DMS114 treated with DMSO at 0.1 percent for 48 hours (cell line): Measurements from ENCODE around the gene RIPOR3.
"Not testable (repeated sequence)": the region's sequence is repeated elsewhere in the genome, so short reads cannot be mapped to it uniquely, and the experiment has no call there.

Experiments used
- DNase-seq: peaks from one replicate; lab custom pipeline; 2025; ENCODE audit not compliant: unreplicated experiment; lab: John Stamatoyannopoulos, UW

The RIPOR3 gene

DNA sequence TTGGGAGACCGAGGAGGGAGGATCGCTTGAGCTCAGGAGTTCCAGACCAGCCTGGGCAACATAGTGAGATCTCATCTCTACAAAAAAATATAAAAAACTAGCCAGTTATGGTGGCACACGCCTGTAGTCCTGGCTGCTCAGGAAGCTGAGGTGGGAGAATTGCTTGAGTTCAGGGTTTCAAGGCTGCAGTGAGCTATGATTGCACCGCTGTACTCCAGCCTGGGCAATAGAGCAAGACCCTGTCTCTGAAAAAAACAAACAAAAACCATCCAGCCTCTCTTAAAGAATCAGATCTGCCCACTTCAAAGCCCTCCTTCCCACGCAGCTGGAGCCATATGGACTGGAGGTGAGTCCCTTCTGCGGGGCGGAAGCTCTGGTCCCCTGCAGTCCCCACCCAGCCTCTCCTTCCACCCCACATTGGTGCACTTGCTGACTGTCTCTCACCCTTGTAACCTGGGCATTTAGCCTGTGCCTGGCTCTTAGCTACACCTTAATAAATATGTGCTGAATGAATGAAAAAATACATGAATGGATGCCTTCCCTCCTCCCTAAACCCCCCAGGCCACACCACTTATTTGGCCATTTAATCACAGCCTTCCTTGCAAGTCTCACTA is 32.9 kb upstream of the RIPOR3 start:
- DNase-seq: no peak

DNA sequence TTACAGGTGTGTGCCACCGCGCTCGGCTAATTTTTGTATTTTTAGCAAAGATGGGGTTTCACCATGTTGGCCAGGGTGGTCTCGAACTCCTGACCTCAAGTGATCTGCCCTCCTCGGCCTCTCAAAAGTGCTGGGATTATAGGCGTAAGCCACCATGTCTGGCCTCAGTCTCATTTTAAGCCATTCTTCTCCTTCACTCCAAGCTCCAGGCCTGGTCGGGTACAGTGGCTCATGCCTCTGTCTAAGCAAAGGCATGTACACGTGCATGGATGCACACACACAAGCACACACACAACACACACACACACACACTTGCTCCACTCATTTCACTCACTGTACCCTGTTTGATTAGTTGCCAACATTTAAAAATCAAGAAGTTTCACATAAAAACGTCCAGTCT is 32.3 kb upstream of the RIPOR3 start:
- DNase-seq: no peak

DNA sequence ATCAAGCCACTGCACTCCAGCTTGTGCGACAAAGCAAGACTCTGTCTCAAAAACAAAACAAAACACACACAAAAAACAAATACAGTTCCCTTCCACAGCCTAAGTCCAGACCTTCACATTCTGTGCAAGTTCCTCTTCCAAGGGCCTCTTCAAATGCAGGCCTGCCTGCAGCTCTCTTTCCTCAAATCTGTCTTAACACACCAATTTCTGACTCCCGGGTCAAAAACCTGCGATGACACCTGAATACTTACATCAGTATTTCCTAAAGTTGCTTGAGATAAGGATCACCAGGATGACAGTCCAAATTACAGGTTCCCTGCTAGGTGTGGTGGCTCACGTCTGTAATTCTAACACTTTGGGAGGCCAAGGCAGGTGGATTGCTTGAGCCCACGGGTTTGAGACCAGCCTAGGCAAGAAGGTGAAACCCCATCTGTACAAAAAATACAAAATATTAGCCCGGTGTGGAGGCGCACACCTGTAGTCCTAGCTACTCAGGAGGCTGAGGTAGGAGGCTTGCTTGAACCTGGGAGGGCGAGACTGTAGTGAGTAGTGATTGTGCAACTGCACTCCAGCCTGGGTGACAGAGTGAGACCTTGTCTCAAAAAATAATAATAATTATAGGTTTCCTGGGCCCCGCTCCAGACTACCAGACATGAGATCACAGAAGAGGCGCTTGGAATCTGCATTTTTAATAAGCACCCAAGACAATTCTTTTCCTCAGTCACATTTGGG is 31.2 kb upstream of the RIPOR3 start:
- DNase-seq: no peak

DNA sequence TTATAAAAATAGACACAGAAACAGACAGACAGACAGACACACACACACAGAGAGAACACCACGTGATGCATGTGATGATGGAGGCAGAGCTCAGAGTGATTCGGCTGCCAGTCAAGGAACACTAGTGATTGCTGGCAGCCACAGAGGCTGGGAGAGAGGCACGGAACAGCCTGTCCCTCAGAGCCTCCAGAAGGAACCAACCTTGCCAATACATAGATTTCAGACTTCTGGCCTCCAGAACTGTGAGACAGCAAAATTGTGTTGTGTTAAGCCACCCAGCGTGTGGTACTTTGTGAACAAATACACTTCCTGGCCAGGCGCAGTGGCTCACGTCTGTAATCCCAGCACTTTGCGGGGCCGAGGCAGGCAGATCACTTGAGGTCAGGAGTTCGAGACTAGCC is 30.5 kb upstream of the RIPOR3 start:
- DNase-seq: no peak

DNA sequence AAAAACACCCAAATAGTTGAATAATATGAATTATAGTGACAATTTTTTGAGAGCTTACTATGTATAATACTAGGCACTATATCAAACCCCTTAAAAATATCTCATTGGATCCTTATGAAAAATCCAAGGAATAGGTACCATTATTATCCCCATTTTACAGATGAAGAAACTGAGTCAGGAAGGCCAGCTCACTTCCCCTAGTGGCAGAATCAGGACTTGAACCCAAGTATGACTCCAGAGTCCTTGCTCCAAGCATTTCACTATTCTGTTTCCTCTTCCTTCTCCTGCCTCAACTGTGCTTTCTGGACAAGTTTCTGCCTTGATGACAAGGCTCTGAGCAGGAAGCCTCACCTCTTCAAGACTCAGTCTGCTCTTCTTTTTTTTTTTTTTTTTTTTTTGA is 29.2 kb upstream of the RIPOR3 start:
- no peak for DNase-seq

DNA sequence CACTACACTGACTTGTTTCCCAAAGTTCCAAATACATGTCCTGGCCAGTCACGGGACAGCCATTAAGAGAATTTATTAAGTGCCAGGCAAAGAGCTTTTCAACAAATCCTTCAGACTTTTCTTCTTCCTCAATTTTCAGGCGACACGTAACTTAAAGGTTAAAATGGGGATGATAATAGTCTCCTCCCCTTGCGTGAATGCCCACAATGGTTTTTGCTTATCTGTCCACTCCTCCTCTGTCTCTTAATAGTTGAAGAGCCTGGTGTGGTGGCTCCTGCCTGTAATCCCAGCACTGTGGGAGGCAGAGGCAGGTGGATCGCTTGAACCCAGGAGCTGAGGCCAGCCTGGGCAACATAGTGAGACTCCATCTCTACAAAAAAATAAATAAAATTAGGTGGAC is 28.7 kb upstream of the RIPOR3 start:
- no peak for DNase-seq

DNA sequence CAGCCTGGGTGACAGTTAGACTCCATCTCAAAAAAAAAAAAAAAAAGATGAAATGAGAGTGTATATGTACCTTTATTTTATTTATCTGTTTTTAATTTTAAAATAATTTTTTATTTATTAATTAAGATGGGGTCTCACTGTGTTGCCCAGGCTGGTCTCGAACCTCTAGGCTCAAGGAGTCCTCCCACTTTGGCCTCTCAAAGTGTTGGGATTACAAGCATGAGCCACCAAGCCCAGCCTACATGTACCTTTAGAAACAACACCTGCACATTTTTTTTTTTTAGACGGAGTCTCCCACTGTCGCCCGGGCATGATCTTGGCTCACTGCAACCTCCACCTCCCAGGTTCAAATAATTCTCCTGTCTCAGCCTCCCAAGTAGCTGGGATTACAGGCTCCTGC is 28.0 kb upstream of the RIPOR3 start:
- no peak for DNase-seq

DNA sequence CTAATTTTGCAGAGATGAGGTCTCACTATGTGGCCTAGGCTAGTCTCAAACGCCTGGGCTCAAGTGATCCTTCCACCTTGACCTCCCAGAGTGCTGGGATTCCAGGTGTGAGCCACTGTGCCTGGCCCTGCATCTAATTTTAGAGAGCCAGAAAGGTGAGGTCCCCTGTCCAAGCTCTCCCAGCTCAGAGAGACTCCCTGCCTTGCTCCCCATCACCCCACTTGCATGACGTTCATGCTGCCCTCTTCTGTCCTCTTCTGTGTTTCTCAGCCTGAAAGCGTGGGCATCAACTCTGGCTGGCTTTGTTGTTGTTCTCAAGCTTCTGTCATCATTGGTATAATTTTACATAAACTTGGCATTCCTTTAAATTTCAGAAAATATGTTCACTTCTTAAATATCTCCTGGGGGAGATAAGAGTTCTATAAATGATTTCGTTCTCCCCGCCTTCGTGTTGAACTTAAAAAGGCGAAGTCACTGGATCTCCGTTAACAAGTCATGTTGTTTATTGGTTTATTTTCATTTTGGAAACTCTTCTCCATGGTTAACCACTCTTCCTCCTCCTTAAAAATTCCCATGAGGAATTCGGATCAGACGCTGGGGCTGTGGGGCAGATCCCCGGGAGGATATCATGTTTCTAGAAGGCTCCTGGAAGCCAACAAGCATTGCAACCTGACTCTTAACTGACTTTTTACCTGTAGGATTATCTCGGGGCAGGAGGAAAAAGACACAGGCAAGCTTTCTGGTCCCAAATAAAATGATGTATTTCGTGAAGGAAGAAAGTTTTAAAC is 26.8 kb upstream of the RIPOR3 start:
- DNase-seq: no peak

DNA sequence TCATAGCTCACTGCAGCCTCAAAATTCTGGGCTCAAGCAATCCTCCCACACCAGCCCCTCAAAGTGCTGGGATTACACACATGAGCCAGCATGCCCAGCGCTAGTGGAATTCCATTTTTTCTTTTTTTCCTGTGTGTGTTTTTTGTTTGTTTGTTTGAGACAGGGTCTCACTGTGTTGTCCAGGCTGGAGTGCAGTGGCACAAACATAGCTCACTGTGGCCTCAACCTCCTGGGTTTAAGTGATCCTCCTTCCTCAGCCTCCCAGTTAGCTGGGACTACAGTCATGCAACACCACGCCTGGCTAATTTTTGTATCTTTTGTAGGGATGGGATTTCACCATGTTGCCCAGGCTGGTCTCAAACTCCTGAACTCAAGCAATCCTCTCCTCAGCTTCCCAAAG is 26.0 kb upstream of the RIPOR3 start:
- DNase-seq: no peak

DNA sequence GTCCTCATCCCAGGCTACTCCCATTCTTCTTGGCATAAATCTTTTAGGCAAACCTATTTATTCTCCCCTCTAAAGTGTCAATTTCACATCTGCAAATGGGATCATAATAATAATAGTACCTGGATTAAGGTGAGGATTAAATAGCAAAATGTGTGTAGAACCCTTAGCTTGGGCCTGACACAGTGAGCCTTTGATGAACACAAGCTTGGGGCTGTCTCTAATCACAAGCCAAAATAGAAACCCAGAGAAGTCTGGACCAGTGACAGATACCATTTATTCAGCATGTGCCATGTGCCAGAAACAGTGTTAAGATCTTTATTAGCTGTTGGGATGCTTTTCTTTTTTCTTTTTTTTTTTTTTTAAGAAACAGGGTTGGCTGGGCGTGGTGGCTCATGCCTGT is 25.2 kb upstream of the RIPOR3 start:
- no peak for DNase-seq

DNA sequence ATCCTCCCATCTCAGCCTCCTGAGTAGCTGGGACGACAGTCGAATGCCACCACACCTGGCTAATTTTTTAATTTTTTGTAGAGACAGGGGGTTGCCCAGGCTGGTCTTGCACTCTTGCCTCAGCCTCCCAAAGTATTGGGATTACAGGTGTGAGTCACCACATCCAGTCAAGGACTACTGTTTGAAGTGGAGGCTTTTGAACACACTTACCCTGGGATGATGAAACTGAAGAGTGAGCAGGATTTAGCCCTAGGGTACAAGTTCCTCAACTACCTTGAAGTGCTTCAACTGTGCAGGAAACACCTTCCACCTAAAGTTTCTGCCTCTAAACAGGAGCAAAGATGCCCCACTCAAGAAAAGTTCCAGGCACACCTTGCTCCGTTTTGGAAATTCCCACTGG is 24.4 kb upstream of the RIPOR3 start:
- DNase-seq: no peak

DNA sequence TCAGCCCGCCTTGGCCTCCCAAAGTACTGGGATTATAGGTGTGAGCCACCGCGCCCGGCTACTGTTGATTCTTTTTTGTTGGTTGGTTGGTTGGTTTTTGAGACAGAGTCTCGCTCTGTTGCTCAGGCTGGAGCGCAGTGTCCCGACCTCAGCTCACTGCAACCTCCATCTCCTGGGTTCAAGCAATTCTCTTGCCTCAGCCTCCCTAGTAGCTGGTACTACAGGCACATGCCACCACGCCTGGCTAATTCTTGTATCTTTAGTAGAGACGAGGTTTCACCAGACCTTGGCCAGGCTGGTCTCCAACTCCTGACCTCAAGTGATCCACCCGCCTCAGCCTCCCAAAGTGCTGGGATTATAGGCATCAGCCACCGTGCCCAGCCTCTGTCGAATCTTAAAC is 23.1 kb upstream of the RIPOR3 start:
- not testable (repeated sequence) for DNase-seq

DNA sequence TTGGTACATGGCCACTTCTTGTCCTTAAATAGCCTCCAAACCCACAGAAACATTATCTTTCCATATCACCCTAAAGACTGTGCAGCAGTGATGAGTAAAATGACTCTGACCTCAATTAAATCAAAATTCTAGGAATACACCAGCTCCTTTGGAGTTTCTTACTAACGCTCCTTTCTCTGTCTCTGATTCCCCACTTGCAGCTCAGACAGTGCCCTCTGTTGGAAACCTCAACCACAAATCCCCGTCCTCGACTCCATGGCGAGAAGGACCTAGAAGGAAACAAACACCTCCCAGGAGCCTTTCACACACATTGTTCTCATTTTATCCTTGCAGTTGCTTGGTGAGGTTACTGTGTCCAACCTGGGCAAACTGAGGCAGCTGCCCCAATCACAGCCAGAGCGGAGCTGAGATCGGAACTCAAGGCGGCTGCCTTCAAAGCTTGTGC is 22.3 kb upstream of the RIPOR3 start:
- no peak for DNase-seq

DNA sequence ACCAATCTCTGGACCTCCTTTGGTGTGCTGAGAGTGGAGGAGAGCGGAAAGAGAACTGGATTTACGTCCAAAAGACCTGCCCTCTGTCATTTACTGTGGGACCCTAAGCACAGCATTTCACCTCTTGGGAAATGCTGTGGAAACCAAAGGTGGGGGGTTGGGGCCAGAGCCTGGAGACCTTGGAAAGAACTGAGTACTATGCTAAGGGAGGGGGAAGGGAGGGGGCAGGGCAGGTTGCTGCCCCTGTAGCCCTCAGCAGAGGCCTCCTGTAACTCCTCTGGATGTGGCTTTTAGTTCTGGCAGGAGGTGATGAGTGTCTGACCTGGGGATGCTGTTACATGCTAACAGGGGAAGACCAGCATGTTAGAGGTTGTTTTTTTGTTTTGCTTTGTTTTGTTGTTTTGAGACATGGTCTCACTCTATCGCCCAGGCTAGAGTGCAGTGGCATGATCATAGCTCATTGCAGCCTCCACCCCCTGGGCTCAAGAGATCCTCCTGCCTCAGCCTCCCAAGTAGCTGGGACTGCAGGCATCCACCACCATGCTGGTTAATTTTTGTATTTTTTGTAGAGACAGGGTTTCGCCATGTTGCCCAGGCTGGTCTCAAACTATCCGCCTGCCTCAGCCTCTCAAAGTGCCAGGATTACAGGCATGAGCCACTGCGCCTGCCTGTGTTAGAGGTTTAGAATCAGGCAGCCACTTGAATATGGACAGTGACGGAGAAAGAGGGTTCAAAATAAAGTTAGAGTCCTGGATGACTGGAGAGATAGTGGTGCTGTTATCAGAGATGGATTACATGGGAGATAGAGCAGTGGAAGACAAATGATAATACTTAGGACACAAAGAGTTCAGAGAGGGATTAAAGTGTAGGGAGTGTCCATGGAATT is 21.7 kb upstream of the RIPOR3 start:
- no peak for DNase-seq

DNA sequence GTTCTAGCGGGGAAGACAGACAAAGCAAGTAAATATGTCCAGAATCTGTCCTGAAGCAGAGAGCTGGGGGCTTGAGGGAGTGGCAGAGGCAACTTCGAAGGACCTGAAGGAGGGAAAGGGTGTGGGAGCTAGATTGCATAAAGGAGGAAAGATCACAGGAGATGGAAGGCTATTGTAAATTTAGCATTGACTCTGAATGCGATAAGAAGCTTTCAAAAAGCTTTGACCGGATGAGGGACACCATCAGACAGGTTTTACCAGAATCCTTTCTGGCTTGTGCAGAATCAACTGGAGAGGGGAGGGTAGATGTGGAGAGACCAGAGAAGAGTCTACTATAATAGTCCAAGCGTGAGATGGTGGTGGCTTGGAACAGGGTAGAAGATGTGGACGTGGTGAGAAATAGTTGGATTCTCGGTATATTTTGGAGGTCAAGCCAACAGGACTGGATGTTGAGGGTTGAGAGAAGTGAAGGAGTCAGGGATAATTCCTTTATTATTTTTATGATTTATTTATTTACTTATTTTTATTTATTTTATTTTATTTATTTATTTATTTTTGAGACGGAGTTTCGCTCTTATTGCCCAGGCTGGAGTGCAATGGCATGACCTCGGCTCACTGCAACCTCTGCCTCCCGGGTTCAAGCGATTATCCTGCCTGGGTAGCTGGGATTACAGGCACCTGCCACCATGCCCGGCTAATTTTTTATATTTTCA is 19.9 kb upstream of the RIPOR3 start:
- no peak for DNase-seq

DNA sequence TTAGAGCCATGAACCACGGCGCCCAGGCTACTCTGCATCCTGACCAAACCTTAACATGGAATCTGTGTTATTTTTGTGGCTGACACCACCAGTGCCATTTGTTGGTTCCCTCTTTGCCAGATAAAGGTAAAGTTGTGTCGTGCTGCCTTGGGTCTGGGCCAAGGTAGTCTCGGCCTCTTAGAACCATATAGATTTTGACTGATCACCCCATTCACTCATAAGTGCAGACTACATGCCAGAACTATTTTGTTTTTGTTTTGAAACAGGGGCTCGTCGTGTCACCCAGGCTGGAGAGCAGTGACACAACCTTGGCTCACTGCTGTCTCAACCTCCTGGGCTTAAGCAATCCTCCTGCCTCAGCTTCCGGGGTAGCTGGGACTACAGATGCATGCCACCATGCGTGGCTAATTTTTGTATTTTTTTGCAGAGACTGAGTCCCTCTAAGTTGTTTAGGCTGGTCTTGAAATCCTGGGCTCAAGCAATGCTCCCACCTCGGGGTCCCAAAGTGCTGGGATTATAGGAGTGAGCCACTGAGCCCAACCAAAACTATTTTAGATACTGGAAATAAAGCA is 19.2 kb upstream of the RIPOR3 start:
- DNase-seq: no peak

DNA sequence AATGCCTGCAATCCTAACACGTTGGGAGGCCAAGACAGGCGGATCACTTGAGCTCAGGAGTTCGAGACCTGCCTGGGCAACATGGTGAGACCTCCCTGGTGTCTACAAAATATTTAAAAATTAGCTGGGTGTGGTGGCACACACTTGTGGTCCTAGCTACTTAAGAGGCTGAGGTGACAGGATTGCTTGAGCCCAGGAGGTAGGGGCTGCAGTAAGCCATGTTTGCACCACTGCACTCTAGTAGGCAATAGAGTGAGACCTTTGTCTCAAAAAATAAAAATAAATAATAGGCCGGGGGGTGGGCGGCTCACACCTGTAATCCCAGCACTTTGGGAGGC is 18.3 kb upstream of the RIPOR3 start:
- no peak for DNase-seq

DNA sequence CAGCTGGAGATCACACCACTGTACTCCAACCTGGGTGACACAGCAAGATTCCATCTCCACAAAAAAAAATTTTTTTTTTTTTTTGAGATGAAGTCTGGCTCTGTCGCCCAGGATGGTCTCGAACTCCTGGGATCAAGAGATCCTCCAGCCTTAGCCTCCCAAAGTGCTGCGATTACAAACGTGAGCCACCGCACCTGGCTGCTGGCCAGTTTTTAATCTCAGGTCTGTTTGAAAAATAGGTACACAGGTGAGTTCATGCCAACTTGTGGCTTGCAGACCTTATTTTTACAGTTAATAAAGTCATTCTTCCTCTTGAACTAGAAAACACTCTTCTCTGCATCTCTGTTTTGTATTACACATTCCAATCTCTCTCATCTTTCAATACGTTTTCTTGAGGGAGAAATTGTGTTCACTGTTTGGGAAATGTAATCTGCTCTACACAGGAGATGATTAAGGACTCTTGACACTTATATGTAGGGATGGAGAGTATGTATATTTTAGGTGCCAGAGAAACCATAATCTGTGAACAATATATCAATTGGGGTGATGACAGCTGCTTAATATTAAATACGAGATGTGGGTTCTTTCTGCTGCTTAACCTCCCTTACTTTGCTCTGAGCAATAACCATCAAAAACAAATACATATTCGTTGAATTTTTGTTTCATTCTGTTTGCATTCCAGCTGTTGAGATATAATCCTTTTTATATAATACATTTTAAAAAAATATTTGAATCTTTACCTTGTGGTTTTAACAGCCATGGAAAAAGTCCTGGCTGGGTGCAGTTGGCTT is 17.7 kb upstream of the RIPOR3 start:
- no peak for DNase-seq

DNA sequence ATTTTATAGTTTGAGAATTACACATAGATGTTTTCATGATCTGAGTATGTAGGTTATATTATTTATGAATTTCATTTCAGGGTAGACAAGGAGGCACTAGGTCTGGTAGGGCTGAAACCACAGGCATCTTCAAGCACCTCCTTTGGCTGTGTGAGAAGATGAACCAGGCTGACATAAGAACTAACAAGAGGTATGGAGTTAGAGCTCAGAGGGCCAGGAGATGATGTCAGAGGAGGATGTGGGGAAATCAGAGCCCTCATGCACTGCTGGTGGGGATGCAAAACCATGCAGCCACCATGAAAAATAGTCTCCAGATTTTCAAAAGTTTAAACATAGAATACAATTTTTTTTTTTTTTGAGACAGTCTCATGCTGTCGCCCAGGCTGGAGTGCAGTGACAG is 13.6 kb upstream of the RIPOR3 start:
- DNase-seq: no peak

DNA sequence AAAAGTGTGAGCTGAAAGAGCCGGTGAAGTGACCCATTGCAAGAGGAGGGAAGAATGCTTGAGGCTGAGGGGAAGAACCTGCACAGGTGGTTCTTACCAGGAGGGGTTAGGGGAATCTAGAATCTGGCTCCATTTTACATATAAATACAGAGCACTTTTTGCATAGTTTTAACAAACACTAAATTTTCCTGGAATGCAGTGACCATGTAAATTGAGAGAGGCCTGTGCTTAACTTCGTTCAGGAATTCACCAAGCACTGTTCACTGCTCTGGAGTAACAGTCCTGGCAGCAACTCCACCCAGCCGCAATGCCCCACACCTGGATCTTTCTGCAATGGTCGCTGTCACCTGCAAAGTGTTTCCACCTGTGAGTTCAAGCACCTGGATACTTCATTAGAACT is 13.2 kb upstream of the RIPOR3 start:
- no peak for DNase-seq
